Fibroblast of pulmonary artery (primary cell): ENCODE results near the gene TCP11.

Source experiments
- DNase-seq: peaks from one replicate; pipeline ENCODE4 v3.0.0-alpha.2; 2010; ENCODE audit warnings: low read depth
- H3K4me3 ChIP-seq: replicated peaks from 2 replicates; pipeline ENCODE4 v1.5.1; 2011; ENCODE audit warnings: low read depth, mild to moderate bottlenecking, control low read depth, low read length, moderate library complexity
- TF ChIP-seq, protein P1 (sequence below): IDR thresholded peaks from 2 replicates; pipeline ENCODE4 v1.5.1; 2011; ENCODE audit warnings: mild to moderate bottlenecking, control low read depth, low read length, inconsistent platforms; ENCODE audit errors: missing control alignments

TCP11 gene

DNA sequence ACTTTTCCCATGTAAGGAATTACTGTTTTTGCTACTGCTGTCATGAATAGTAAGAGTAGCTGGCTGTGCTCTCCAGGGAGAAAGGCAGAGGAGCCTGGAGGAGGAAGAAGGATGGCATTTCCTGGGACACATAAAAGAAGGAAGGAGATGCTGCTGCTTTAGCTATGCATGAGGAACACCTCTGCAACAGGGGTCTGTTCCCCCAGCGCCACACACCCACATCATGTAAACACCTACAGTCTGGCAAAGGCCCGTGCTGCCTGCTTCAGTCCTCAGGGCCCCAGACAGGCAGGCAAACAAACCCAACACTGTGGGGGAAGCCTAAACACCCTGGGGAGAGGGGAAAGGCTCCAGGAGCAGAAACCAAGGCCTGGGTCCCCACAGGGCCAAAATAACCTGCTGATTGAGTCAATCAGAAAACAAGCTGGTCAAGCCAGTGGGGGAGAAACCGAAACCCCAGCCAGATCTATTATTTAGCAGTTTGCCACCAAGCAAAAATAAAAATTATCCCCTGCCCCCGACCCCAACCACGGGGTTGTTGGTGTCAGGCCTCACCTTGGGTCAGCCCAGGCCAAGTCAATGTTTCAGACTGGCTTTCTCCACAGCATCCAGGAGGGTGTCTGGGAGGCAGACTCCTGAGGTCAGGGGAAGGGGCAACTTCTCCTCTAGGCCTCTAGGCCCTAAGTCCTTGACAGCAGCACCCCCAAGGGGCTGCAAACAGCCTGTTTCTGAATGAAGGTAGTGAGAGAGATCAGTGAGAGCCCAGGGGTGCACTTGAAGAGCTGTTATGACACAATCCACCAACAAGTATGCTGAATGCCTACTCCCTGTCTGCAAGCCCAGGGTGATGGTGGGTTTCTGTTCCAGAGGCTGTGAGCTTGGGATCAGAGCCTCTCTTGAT lies 38.0 kb upstream of the TCP11 start:
- DNase-seq, result no peak
- no peak overlapping the region for H3K4me3 ChIP-seq
- TF ChIP-seq, protein P1, sequence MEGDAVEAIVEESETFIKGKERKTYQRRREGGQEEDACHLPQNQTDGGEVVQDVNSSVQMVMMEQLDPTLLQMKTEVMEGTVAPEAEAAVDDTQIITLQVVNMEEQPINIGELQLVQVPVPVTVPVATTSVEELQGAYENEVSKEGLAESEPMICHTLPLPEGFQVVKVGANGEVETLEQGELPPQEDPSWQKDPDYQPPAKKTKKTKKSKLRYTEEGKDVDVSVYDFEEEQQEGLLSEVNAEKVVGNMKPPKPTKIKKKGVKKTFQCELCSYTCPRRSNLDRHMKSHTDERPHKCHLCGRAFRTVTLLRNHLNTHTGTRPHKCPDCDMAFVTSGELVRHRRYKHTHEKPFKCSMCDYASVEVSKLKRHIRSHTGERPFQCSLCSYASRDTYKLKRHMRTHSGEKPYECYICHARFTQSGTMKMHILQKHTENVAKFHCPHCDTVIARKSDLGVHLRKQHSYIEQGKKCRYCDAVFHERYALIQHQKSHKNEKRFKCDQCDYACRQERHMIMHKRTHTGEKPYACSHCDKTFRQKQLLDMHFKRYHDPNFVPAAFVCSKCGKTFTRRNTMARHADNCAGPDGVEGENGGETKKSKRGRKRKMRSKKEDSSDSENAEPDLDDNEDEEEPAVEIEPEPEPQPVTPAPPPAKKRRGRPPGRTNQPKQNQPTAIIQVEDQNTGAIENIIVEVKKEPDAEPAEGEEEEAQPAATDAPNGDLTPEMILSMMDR, result no peak

DNA sequence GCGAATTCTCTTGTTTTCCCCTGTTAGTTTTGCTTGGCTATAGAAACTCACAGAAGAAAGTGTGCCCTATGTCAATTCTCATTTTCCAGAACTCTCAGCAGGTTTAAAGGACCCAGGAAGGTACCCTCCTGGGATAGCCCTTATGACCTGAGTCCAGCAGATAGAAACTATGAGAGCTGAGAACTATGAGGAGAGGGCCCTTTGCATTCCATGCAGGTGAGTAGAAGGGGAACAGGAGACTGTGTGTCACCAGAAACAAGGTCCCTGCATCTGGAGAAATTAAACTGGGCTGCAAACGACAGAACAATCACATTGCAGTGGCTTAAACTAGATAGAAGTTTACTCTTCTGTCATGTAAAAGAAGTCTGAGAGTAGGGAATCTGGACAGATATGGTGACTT lies 36.9 kb upstream of the TCP11 start:
- no peak overlapping the region for H3K4me3 ChIP-seq
- no peak for DNase-seq
- TF ChIP-seq, protein P1, result no peak

DNA sequence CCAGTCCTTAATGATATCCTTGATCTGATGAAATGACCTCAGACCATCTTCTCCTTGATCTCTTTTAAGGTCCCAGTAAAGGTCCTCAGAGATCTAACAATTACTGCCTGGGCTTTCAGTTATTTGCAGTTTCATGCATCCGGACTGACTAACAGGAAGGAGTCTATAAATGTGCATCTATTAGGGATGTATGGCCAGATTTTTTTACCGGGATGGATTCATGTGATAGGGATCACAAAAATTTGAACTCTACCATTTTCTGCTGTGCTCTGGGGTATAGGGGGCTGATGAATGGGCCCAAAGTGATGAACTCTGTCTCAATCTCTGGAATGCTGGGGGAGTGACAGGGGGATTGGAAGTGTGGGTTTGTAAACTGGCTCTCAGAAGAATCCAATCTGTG lies 36.5 kb upstream of the TCP11 start:
- TF ChIP-seq, protein P1, result no peak
- peak; percentile 48 for DNase-seq
- no peak overlapping the region for H3K4me3 ChIP-seq

DNA sequence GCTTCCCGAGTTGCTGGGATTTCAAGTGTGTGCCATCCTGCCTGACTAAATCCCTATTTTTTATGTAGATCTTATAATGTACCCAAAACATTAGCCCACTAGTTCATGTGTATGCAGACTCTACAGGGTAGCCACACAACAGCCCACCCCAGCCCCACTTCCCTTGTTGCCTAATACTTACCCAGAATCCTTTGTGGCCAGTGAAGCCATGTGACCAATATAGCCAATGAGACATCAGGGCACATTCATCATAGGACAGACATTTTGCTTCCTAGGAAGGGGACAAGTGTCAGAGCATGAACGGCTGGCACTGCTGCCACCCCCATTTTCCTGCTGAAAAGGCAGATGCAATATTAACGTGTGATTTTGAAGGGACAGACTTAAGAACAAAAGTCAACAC lies 36.0 kb upstream of the TCP11 start:
- no peak for DNase-seq
- H3K4me3 ChIP-seq, result no peak overlapping the region
- TF ChIP-seq, protein P1, result no peak

DNA sequence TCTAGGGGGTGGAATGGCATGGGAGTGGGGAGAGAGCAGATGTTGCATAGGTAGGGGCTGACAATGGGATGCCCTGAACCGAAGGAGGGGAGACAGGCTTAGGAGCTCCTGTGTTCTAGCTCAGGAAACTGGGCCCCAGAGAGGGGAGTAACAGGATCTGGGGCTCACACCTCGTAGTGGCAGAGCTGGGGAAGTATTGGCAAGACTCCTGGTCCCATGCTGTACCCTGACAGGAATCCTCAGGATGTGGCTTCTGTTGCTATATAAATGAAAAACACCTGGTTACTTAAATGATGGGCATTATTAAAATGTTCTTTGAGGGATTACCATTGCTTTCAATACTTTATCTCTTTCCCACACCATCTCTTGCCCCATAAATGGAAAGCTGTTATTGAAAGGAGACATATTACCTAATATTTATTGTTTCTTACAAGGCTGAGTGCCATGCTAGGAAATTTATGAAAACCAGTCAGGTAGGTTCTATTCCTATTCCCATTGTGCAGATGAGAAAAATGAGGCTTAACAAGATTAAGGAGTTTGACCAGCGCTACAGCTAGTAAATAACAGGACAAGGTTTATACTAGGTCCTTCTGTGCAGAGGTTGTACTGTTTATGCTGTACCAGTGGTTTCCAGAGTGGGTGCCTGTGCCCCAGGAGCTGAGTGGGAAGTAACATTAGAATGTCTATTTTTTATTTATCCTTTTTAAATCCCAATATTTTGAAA lies 35.3 kb upstream of the TCP11 start:
- no peak for DNase-seq
- no peak overlapping the region for H3K4me3 ChIP-seq
- TF ChIP-seq, protein P1, result no peak

DNA sequence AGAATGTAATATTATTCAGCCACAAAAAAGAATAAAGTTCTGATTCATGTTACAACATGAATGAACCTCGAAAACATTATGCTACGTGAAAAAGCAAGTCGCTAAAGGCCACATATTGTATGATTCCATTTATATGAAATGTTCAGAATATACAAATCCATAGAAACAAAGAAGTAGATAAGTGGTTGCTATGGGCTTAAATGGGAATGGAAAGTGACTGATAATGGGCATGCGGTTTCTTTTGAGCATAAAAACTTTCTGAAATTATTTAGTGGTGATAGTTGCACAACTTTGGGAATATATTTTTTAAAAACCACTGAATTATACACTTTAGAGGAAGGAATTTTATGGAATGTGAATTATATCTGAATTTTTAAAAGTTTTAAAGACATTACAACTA lies 33.4 kb upstream of the TCP11 start:
- TF ChIP-seq, protein P1, result no peak
- H3K4me3 ChIP-seq, result no peak overlapping the region
- DNase-seq, result no peak
